Measurements from ENCODE around the gene CALHM2. TPM values are rescaled to one million over a fixed set of nuclear protein-coding genes. Genes with fewer than 3 reads are reported as not detected.
A peak's percentile ranks its signal among the peaks of the same experiment; 100 is the strongest.

Gene CALHM2
- 100 to 1,000 TPM; 131 to 135 TPM for total RNA-seq

GRCh38 chr10:103451831-103452505 is at the start of gene CALHM2:
TSS of gene CALHM2 (minus strand) at chr10:103452370. CDS start at chr10:103449941, 2,429 bp downstream.
- peaks cover 71% of the 10 kb centered on the region for H3K4me1 Mint-ChIP-seq (ENCODE audit: low read depth)

GRCh38 chr10:103501186-103501585 is 49.0 kb upstream of the CALHM2 start:
- Mint-ChIP-seq H3K4me1 (ENCODE audit: low read depth) (peaks cover 14% of the 10 kb centered on the region), H3K27me3 (ENCODE audit: low read depth) (peaks cover 57% of the 10 kb centered on the region), H3K27ac (no peak overlapping the region), H3K36me3 (ENCODE audit: low read depth) (no peaks in the 10 kb centered on the region), H3K9me3 (ENCODE audit: insufficient read depth) (no peaks in the 10 kb centered on the region), H3K4me3 (no peak overlapping the region)
- ATAC-seq: no peak
- CTCF ChIA-PET: interaction anchor here (0.9 to 3.4 kb wide), 3 partner anchors 15 to 92 kb away, joined by 3 to 14 read pairs (median 4); no protein-coding TSS in a partner anchor
- POLR2A ChIA-PET: no interaction called here
- no peak for DNase-seq

More at GRCh38 chr10:103451831-103452505, at the start of gene CALHM2:
- peak; percentile 78 for ATAC-seq
- Mint-ChIP-seq H3K36me3 (ENCODE audit: low read depth) (peaks cover 53% of the 10 kb centered on the region), H3K9me3 (ENCODE audit: insufficient read depth) (no peaks in the 10 kb centered on the region), H3K27ac (peak within 1 kb of the TSS; percentile 92), H3K27me3 (ENCODE audit: low read depth) (no peaks in the 10 kb centered on the region), H3K4me3 (peak within 1 kb of the TSS; percentile 98)
- ChIA-PET POLR2A (interaction anchor here (1.2 to 5.1 kb wide), 5 partner anchors 13 to 29 kb away, joined by 3 to 43 read pairs (median 8); no protein-coding TSS in a partner anchor), CTCF (interaction anchor here (0.9 to 5.2 kb wide), 11 partner anchors 11 to 39 kb away, joined by 3 to 54 read pairs (median 9); no protein-coding TSS in a partner anchor)
- DNase-seq: peak; percentile 74

GRCh38 chr10:103500481-103500880 is 48.3 kb upstream of the CALHM2 start:
- ChIA-PET POLR2A (no interaction called here), CTCF (interaction anchor here (1.3 to 3.4 kb wide), 2 partner anchors 14 to 93 kb away, joined by 3 to 14 read pairs; no protein-coding TSS in a partner anchor)
- Mint-ChIP-seq H3K27ac (no peak overlapping the region), H3K27me3 (ENCODE audit: low read depth) (peaks cover 58% of the 10 kb centered on the region), H3K36me3 (ENCODE audit: low read depth) (no peaks in the 10 kb centered on the region), H3K4me3 (no peak overlapping the region), H3K4me1 (ENCODE audit: low read depth) (peaks cover 14% of the 10 kb centered on the region), H3K9me3 (ENCODE audit: insufficient read depth) (no peaks in the 10 kb centered on the region)
- no peak for DNase-seq
- no peak for ATAC-seq

GRCh38 chr10:103499881-103500280 is 47.7 kb upstream of the CALHM2 start:
- ChIA-PET POLR2A (no interaction called here), CTCF (interaction anchor here (3.4 kb wide), 1 partner anchor 13 kb away, joined by 14 read pairs; no protein-coding TSS in a partner anchor)
- Mint-ChIP-seq H3K27me3 (ENCODE audit: low read depth) (peaks cover 64% of the 10 kb centered on the region), H3K27ac (no peak overlapping the region), H3K9me3 (ENCODE audit: insufficient read depth) (no peaks in the 10 kb centered on the region), H3K4me3 (no peak overlapping the region), H3K4me1 (ENCODE audit: low read depth) (peaks cover 14% of the 10 kb centered on the region), H3K36me3 (ENCODE audit: low read depth) (no peaks in the 10 kb centered on the region)
- DNase-seq: no peak
- no peak for ATAC-seq

- ChIA-PET POLR2A (interaction anchor here (0.6 kb wide), 1 partner anchor 179 kb away, joined by 3 read pairs; no protein-coding TSS in a partner anchor), CTCF (interaction anchor here (1.4 to 3.4 kb wide), 2 partner anchors 12 to 187 kb away, joined by 4 to 14 read pairs; no protein-coding TSS in a partner anchor)
- H3K36me3 Mint-ChIP-seq (ENCODE audit: low read depth): no peaks in the 10 kb centered on the region
- H3K4me1 Mint-ChIP-seq (ENCODE audit: low read depth): peaks cover 12% of the 10 kb centered on the region
- no peak overlapping the region for H3K4me3 Mint-ChIP-seq
- H3K27ac Mint-ChIP-seq: no peak overlapping the region
- H3K9me3 Mint-ChIP-seq (ENCODE audit: insufficient read depth): no peaks in the 10 kb centered on the region
- no peak for ATAC-seq
- H3K27me3 Mint-ChIP-seq (ENCODE audit: low read depth): peaks cover 68% of the 10 kb centered on the region
- DNase-seq: no peak
Measured at GRCh38 chr10:103498936-103499638, 46.9 kb upstream of the CALHM2 start.

GRCh38 chr10:103497161-103497915 is 45.2 kb upstream of the CALHM2 start:
- no peak overlapping the region for H3K4me3 Mint-ChIP-seq

GRCh38 chr10:103495321-103495720 is 43.2 kb upstream of the CALHM2 start:
- ATAC-seq: no peak
- ChIA-PET POLR2A (no interaction called here), CTCF (interaction anchor here (1.0 to 2.6 kb wide), 3 partner anchors 10 to 190 kb away, joined by 3 to 9 read pairs (median 4); no protein-coding TSS in a partner anchor)
- Mint-ChIP-seq H3K36me3 (ENCODE audit: low read depth) (no peaks in the 10 kb centered on the region), H3K27me3 (ENCODE audit: low read depth) (peaks cover 61% of the 10 kb centered on the region), H3K4me3 (peak overlapping the region; percentile 62), H3K9me3 (ENCODE audit: insufficient read depth) (no peaks in the 10 kb centered on the region), H3K4me1 (ENCODE audit: low read depth) (peaks cover 24% of the 10 kb centered on the region), H3K27ac (no peak overlapping the region)
- DNase-seq: no peak

More at GRCh38 chr10:103497161-103497915, 45.2 kb upstream of the CALHM2 start:
- POLR2A ChIA-PET: no interaction called here
- DNase-seq (no peak), ATAC-seq (no peak)
- Mint-ChIP-seq H3K4me1 (ENCODE audit: low read depth) (peaks cover 21% of the 10 kb centered on the region), H3K9me3 (ENCODE audit: insufficient read depth) (no peaks in the 10 kb centered on the region), H3K36me3 (ENCODE audit: low read depth) (no peaks in the 10 kb centered on the region), H3K27ac (no peak overlapping the region), H3K27me3 (ENCODE audit: low read depth) (peaks cover 70% of the 10 kb centered on the region)
- CTCF ChIA-PET: interaction anchor here (1.4 to 2.6 kb wide), 3 partner anchors 12 to 189 kb away, joined by 4 to 9 read pairs (median 8); no protein-coding TSS in a partner anchor

- peaks cover 29% of the 10 kb centered on the region for H3K4me1 Mint-ChIP-seq (ENCODE audit: low read depth)
- no peaks in the 10 kb centered on the region for H3K36me3 Mint-ChIP-seq (ENCODE audit: low read depth)
- H3K9me3 Mint-ChIP-seq (ENCODE audit: insufficient read depth): no peaks in the 10 kb centered on the region
- H3K4me3 Mint-ChIP-seq: peak overlapping the region; percentile 62
- ChIA-PET POLR2A (interaction anchor here (1.2 kb wide), 1 partner anchor 9 kb away, joined by 3 read pairs; no protein-coding TSS in a partner anchor), CTCF (interaction anchor here (0.9 to 2.9 kb wide), 5 partner anchors 9 to 577 kb away, joined by 4 to 11 read pairs (median 5); partner anchors contain the start of gene CNNM2)
- H3K27ac Mint-ChIP-seq: no peak overlapping the region
- peak; percentile 58 for ATAC-seq
- DNase-seq: peak; percentile 63
- H3K27me3 Mint-ChIP-seq (ENCODE audit: low read depth): peaks cover 58% of the 10 kb centered on the region
Measured at GRCh38 chr10:103493916-103494877, 42.0 kb upstream of the CALHM2 start.

GRCh38 chr10:103493362-103493915 is 41.3 kb upstream of the CALHM2 start, which contains the start of gene NEURL1:
TSS of gene NEURL1 (plus strand) at chr10:103493705. CDS start at chr10:103494388, 683 bp downstream.
- Mint-ChIP-seq H3K4me3 (peak within 1 kb of the TSS; percentile 74), H3K4me1 (ENCODE audit: low read depth) (peaks cover 29% of the 10 kb centered on the region), H3K27me3 (ENCODE audit: low read depth) (peaks cover 55% of the 10 kb centered on the region), H3K27ac (peak within 1 kb of the TSS; percentile 24), H3K36me3 (ENCODE audit: low read depth) (no peaks in the 10 kb centered on the region), H3K9me3 (ENCODE audit: insufficient read depth) (no peaks in the 10 kb centered on the region)
- peak; percentile 41 for DNase-seq
- ChIA-PET POLR2A (interaction anchor here (1.2 kb wide), 1 partner anchor 10 kb away, joined by 3 read pairs; no protein-coding TSS in a partner anchor), CTCF (interaction anchor here (0.9 to 2.9 kb wide), 4 partner anchors 10 to 576 kb away, joined by 4 to 11 read pairs (median 6); partner anchors contain the start of gene CNNM2)
- peak; percentile 41 for ATAC-seq

All from activated CD8-positive, alpha-beta T cell treated with anti-CD3 and anti-CD28 coated beads, Interleukin-2, amount 10 ng/mL, durations not matched to agents 7 days and 5 days (primary cell).